OCI-LY1 (cell line): ENCODE results near the gene DOK6.

Source experiments
- H2AFZ ChIP-seq: fragments of 200-600 bp; sonication (generic), shearing (Covaris generic); 2 replicates; pipeline ENCODE4 v1.6.0; 2014; ENCODE audit warnings: antibody characterized with exemption, mild to moderate bottlenecking, low read length
- H3F3A ChIP-seq: fragments of 200-600 bp; sonication (generic), shearing (Covaris generic); 2 replicates; pipeline ENCODE4 v1.6.0; 2014; ENCODE audit warnings: mild to moderate bottlenecking, antibody characterized with exemption, low read length, moderate library complexity; ENCODE audit not compliant: insufficient read depth
- H3K27ac ChIP-seq: fragments of 200-600 bp; sonication (generic); 2 replicates; pipeline ENCODE4 v1.5.1; 2014; ENCODE audit warnings: low read length, mixed run types, mild to moderate bottlenecking, low read depth; ENCODE audit not compliant: poor library complexity, severe bottlenecking
- H3K27me3 ChIP-seq: fragments of 200-600 bp; sonication (generic); 2 replicates; pipeline ENCODE4 v1.6.0; 2014; ENCODE audit warnings: antibody characterized with exemption, mild to moderate bottlenecking, low read length, moderate library complexity; ENCODE audit not compliant: insufficient read depth
- H3K36me3 ChIP-seq: fragments of 200-600 bp; sonication (generic); 2 replicates; pipeline ENCODE4 v1.6.1; 2014; ENCODE audit warnings: mild to moderate bottlenecking, antibody characterized with exemption, low read length, moderate library complexity, mixed read lengths; ENCODE audit not compliant: insufficient read depth
- H3K4me1 ChIP-seq: fragments of 200-600 bp; sonication (generic); 2 replicates; pipeline ENCODE4 v1.5.1; 2014; ENCODE audit warnings: mild to moderate bottlenecking, low read length, moderate library complexity; ENCODE audit not compliant: insufficient read depth, severe bottlenecking
- H3K4me2 ChIP-seq: fragments of 200-600 bp; sonication (generic), shearing (Covaris generic); 2 replicates; pipeline ENCODE4 v1.6.1; 2014; ENCODE audit warnings: low read length
- H3K4me3 ChIP-seq: fragments of 200-600 bp; sonication (generic); 2 replicates; pipeline ENCODE4 v1.5.1; 2014; ENCODE audit warnings: low read length, low read depth, mild to moderate bottlenecking, mixed read lengths; ENCODE audit not compliant: poor library complexity, severe bottlenecking
- H3K79me2 ChIP-seq: fragments of 200-600 bp; shearing (Covaris generic); 2 replicates; pipeline ENCODE4 v1.6.1; 2016; ENCODE audit warnings: mixed run types, low read length, mixed read lengths; ENCODE audit not compliant: insufficient read depth
- H3K9ac ChIP-seq: fragments of 200-600 bp; sonication (generic), shearing (Covaris generic); 2 replicates; pipeline ENCODE4 v1.6.1; 2014; ENCODE audit warnings: mild to moderate bottlenecking, low read length, mixed read lengths
- H3K9me2 ChIP-seq: fragments of 200-600 bp; sonication (generic), shearing (Covaris generic); 2 replicates; pipeline ENCODE4 v1.6.1; 2014; ENCODE audit warnings: low read depth, mild to moderate bottlenecking, low read length, mixed read lengths
- H3K9me3 ChIP-seq: fragments of 200-600 bp; shearing (Covaris generic); 2 replicates; pipeline ENCODE4 v1.6.1; 2014; ENCODE audit warnings: low read length, mixed read lengths
- H4K20me1 ChIP-seq: fragments of 200-600 bp; sonication (generic), shearing (Covaris generic); 2 replicates; pipeline ENCODE4 v1.6.0; 2016; ENCODE audit warnings: mild to moderate bottlenecking, low read length; ENCODE audit not compliant: insufficient read depth
- EZH2 ChIP-seq: fragments of 200-600 bp; sonication (generic), shearing (Covaris generic); IDR thresholded peaks from 2 replicates; pipeline ENCODE4 v1.8.0; 2017; ENCODE audit warnings: borderline replicate concordance, mixed run types, mild to moderate bottlenecking, antibody characterized with exemption, low read length, moderate library complexity, mixed read lengths
- TF ChIP-seq, protein P1 (sequence below): fragments of 200-600 bp; sonication (generic), shearing (Covaris generic); IDR thresholded peaks from 2 replicates; pipeline ENCODE4 v1.5.1; 2017; ENCODE audit warnings: mild to moderate bottlenecking, antibody characterized with exemption, low read length, moderate library complexity, mixed read lengths

DOK6 gene

DNA sequence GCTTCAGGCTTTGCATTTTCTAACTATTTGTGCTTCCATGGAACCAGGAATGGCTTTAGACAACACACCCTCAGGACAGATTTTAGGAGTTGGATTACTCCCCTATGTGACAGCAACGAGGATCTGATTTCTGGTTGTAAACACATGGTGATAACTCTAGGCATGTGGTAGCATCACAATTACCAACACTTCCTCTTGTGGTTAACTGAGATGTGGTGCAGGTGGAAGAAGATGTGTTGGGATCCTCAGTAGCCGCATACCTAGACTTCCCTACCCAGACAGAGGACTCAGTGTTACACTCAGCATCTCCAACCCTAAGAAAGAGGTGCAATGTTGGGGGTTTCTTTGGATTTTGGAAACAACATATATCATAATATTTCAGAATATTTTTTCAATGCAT, 234.8 kb downstream of the DOK6 start:
- H3F3A ChIP-seq = no peaks in the 10 kb centered on the region
- H3K36me3 ChIP-seq = no peaks in the 10 kb centered on the region
- no peaks in the 10 kb centered on the region for H3K9me3 ChIP-seq
- H3K27ac ChIP-seq = no peak overlapping the region
- H3K4me2 ChIP-seq = no peak overlapping the region
- no peaks in the 10 kb centered on the region for H3K79me2 ChIP-seq
- H3K4me1 ChIP-seq = no peaks in the 10 kb centered on the region
- H3K27me3 ChIP-seq = no peaks in the 10 kb centered on the region
- no peaks in the 10 kb centered on the region for H3K9me2 ChIP-seq
- no peak overlapping the region for H3K4me3 ChIP-seq
- H4K20me1 ChIP-seq = no peaks in the 10 kb centered on the region
- no peak overlapping the region for H3K9ac ChIP-seq
- no peak overlapping the region for H2AFZ ChIP-seq
- no peak for TF ChIP-seq EZH2
- TF ChIP-seq, protein P1, sequence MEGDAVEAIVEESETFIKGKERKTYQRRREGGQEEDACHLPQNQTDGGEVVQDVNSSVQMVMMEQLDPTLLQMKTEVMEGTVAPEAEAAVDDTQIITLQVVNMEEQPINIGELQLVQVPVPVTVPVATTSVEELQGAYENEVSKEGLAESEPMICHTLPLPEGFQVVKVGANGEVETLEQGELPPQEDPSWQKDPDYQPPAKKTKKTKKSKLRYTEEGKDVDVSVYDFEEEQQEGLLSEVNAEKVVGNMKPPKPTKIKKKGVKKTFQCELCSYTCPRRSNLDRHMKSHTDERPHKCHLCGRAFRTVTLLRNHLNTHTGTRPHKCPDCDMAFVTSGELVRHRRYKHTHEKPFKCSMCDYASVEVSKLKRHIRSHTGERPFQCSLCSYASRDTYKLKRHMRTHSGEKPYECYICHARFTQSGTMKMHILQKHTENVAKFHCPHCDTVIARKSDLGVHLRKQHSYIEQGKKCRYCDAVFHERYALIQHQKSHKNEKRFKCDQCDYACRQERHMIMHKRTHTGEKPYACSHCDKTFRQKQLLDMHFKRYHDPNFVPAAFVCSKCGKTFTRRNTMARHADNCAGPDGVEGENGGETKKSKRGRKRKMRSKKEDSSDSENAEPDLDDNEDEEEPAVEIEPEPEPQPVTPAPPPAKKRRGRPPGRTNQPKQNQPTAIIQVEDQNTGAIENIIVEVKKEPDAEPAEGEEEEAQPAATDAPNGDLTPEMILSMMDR = no peak

DNA sequence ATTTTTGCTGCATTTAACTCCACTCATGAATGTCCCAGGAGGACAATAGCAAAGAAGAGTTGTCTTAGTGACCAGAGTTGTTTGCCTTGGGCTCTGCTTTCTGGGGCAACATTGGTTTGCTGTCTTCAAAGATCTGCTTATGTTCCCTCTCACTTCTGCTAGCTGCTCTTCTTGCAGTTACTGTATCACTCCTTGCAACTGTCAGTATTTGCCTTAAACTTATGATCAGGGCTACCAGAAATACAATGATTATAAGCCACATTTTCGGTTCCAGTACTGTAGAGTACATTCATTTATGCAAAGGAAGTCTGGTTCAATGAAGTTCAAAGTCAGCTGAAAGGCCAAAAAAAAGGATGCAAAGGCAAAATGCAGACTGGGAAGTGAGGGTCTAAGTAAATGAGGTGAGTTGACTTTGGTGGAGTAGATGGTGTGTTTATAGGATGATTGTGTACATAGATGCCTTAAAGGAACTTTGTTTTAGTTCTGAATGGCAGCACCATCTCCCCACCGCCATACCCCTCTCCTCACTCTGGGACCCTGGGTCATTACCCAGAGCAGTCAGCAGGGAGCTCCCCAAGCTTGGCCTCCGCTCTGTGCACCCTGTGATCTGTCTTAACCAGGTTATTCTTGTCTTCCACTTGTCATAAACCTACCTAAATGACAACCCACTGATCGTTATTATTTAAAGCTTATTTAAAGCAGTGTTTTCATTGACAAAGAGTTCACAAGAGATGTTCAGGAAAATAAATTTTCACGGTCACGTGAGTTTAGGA, 236.0 kb downstream of the DOK6 start:
- H3K4me1 ChIP-seq = no peaks in the 10 kb centered on the region
- no peaks in the 10 kb centered on the region for H3K27me3 ChIP-seq
- no peaks in the 10 kb centered on the region for H3K79me2 ChIP-seq
- no peaks in the 10 kb centered on the region for H3F3A ChIP-seq
- no peaks in the 10 kb centered on the region for H3K9me2 ChIP-seq
- no peaks in the 10 kb centered on the region for H4K20me1 ChIP-seq
- no peaks in the 10 kb centered on the region for H3K9me3 ChIP-seq
- H3K4me2 ChIP-seq = no peak overlapping the region
- no peak overlapping the region for H3K4me3 ChIP-seq
- H3K36me3 ChIP-seq = no peaks in the 10 kb centered on the region
- H3K27ac ChIP-seq = no peak overlapping the region
- no peak overlapping the region for H2AFZ ChIP-seq
- no peak overlapping the region for H3K9ac ChIP-seq
- TF ChIP-seq, protein P1 = peak; percentile 28; the same call in 1 of the 2 replicates
- TF ChIP-seq EZH2 = no peak

DNA sequence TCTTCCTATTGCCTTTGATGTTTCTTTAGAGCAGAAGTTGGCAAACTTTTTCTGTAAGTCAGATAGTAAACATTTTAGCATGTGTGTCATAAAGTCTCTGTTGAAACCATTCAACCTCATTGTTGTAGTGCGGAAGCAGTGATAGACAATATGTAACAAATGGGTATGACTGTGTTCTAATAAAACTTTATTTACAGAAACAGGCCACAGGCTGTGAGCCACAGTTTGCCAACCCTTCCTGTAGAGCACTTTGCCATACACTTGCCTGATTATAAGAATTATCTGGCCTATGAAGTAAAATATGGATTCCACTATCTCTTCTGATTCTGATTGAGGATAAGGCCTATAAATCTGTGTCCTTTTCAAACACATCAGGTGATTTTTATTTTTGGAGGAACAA, 237.4 kb downstream of the DOK6 start:
- H3K4me2 ChIP-seq = no peak overlapping the region
- H3K9ac ChIP-seq = no peak overlapping the region
- H3K4me3 ChIP-seq = no peak overlapping the region
- no peaks in the 10 kb centered on the region for H3K79me2 ChIP-seq
- H4K20me1 ChIP-seq = no peaks in the 10 kb centered on the region
- no peaks in the 10 kb centered on the region for H3K27me3 ChIP-seq
- TF ChIP-seq, protein P1 = no peak
- TF ChIP-seq EZH2 = no peak
- H3K9me3 ChIP-seq = no peaks in the 10 kb centered on the region
- no peaks in the 10 kb centered on the region for H3K4me1 ChIP-seq
- no peak overlapping the region for H2AFZ ChIP-seq
- no peak overlapping the region for H3K27ac ChIP-seq
- no peaks in the 10 kb centered on the region for H3K36me3 ChIP-seq
- no peaks in the 10 kb centered on the region for H3F3A ChIP-seq
- H3K9me2 ChIP-seq = no peaks in the 10 kb centered on the region
